ENCODE data around the gene PIR.

PIR gene

GRCh38 chrX:15356444-15356843 is 136.7 kb downstream of the PIR start:
- no peaks in the 10 kb centered on the region for H3K9me3 ChIP-seq
- H3K27me3 ChIP-seq = no peaks in the 10 kb centered on the region
- no peaks in the 10 kb centered on the region for H3K4me1 ChIP-seq
- TF ChIP-seq CTCF (IDR thresholded peaks at IDR 0.05; ENCODE audit: low read depth, low read length) = no peak
- DNase-seq = no peak
- no peak overlapping the region for H3K4me3 ChIP-seq (ENCODE audit: low read depth, low read length)
- H3K36me3 ChIP-seq = no peaks in the 10 kb centered on the region

GRCh38 chrX:15350329-15350996 is 142.7 kb downstream of the PIR start:
- Histone ChIP-seq H3K9me3 (no peaks in the 10 kb centered on the region), H3K4me1 (peaks cover 6% of the 10 kb centered on the region; the same call in 1 of the 2 replicates), H3K27me3 (no peaks in the 10 kb centered on the region), H3K36me3 (no peaks in the 10 kb centered on the region), H3K4me3 (ENCODE audit: low read depth, low read length) (no peak overlapping the region)
- no peak for DNase-seq
- TF ChIP-seq CTCF (IDR thresholded peaks at IDR 0.05; ENCODE audit: low read depth, low read length) = no peak

- Histone ChIP-seq H3K36me3 (no peaks in the 10 kb centered on the region), H3K9me3 (no peaks in the 10 kb centered on the region), H3K4me3 (ENCODE audit: low read depth, low read length) (no peak overlapping the region), H3K27me3 (no peaks in the 10 kb centered on the region), H3K4me1 (peaks cover 6% of the 10 kb centered on the region; the same call in 1 of the 2 replicates)
- peak; percentile 55 for TF ChIP-seq CTCF (IDR thresholded peaks at IDR 0.05; ENCODE audit: low read depth, low read length)
- DNase-seq = peak; percentile 46
These were observed 144.1 kb downstream of the PIR start for GRCh38 chrX:15349046-15349445.

- Histone ChIP-seq H3K4me1 (peaks cover 6% of the 10 kb centered on the region; the same call in 1 of the 2 replicates), H3K4me3 (ENCODE audit: low read depth, low read length) (no peak overlapping the region), H3K9me3 (no peaks in the 10 kb centered on the region), H3K27me3 (no peaks in the 10 kb centered on the region), H3K36me3 (no peaks in the 10 kb centered on the region)
- no peak for TF ChIP-seq CTCF (IDR thresholded peaks at IDR 0.05; ENCODE audit: low read depth, low read length)
- DNase-seq = no peak
These were observed 147.2 kb downstream of the PIR start for GRCh38 chrX:15345976-15346375.

- no peaks in the 10 kb centered on the region; the same call in 1 of the 2 replicates for H3K4me1 ChIP-seq
- no peaks in the 10 kb centered on the region for H3K36me3 ChIP-seq
- H3K27me3 ChIP-seq = no peaks in the 10 kb centered on the region
- no peak for TF ChIP-seq CTCF (IDR thresholded peaks at IDR 0.05; ENCODE audit: low read depth, low read length)
- no peak overlapping the region for H3K4me3 ChIP-seq (ENCODE audit: low read depth, low read length)
- H3K9me3 ChIP-seq = no peaks in the 10 kb centered on the region
- DNase-seq = no peak
These were observed 149.0 kb downstream of the PIR start for GRCh38 chrX:15344106-15344505.

- DNase-seq = no peak
- Histone ChIP-seq H3K4me1 (no peaks in the 10 kb centered on the region), H3K9me3 (no peaks in the 10 kb centered on the region), H3K36me3 (no peaks in the 10 kb centered on the region), H3K4me3 (ENCODE audit: low read depth, low read length) (no peak overlapping the region), H3K27me3 (no peaks in the 10 kb centered on the region)
- no peak for TF ChIP-seq CTCF (IDR thresholded peaks at IDR 0.05; ENCODE audit: low read depth, low read length)
These were observed 150.1 kb downstream of the PIR start for GRCh38 chrX:15343075-15343476.

Data from BE2C (cell line).